Measurements from ENCODE around the gene FAM3A.

The FAM3A gene

DNA sequence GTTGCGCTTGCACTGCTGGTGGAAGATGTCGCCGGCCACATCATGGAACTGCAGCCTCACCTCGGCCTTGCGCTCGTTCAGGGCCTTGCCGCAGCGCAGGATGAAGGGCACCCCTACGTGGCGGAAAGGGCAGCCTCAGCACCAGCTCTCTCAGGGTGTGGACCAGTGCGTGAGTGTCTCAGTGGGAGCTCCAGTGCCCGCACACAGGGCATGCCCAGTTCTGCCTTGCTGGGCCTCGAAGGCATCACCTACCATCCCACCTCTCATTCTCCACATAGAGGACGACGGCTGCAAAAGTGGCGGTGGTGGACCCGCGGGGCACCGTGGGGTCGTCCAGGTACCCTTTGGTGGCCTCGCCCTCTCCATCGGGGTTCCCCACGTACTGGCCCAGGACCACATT is 16.7 kb upstream of the FAM3A start:
- no peak for DNase-seq

DNA sequence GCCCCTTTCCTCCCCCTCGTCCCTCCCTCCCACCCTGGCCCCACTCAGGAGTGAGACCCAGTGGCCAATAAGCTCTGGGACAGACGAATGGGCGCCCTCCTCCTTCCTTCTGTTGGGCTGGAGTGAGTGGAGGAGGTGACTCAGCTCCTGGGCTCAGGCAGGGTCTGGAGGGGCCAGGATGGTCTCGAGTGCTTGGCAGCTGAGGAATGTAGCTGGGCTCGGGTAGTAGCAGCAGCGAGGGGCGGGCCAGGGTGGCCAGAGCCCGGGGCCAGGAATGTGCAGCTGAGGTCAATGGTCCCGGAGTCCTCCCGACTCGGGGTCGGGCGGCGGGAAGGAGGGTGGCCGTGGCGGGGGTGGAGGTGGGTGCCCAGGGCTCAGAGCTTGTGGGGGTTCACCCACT is 15.6 kb upstream of the FAM3A start:
- peak; percentile 17 for DNase-seq

DNA sequence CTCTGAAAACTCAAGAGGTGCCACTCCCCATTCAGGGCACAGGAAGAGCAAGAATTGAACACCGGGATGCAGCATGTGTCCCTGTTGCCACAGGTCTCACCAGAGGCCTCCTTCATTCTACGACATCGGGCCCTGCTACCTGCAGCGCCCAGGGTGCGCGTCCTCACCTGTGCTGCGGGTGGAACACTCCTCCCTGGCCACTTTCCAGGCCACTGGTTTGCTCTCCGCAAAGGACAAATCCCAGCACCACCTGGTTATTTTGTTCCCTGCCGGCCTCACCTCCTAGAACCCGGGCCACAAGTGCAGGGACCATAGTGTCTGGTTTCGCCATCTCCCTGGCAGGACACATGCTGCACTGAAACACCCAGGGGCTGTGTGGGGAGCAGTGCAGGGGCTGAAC is 14.3 kb upstream of the FAM3A start:
- DNase-seq: no peak

DNA sequence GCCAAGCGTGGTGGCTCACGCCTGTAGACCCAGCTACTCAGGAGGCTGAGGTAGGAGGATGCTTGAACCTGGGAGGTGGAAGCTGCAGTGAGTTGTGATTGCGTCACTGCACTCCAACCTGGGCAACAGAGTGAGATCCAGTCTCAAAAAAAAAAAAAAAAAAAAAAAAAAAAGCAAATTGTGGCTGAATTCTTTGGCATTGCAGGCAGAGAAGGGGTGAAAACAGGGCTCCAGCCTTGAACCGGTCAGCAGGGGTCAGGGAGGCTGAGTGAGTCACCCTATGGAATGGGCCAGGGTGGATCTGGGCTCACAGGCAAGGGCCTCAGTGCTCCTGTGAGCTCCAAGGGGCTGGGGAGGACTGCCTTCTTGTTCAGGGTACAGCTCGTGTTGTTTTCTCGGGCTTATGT is 13.2 kb upstream of the FAM3A start:
- DNase-seq: no peak

DNA sequence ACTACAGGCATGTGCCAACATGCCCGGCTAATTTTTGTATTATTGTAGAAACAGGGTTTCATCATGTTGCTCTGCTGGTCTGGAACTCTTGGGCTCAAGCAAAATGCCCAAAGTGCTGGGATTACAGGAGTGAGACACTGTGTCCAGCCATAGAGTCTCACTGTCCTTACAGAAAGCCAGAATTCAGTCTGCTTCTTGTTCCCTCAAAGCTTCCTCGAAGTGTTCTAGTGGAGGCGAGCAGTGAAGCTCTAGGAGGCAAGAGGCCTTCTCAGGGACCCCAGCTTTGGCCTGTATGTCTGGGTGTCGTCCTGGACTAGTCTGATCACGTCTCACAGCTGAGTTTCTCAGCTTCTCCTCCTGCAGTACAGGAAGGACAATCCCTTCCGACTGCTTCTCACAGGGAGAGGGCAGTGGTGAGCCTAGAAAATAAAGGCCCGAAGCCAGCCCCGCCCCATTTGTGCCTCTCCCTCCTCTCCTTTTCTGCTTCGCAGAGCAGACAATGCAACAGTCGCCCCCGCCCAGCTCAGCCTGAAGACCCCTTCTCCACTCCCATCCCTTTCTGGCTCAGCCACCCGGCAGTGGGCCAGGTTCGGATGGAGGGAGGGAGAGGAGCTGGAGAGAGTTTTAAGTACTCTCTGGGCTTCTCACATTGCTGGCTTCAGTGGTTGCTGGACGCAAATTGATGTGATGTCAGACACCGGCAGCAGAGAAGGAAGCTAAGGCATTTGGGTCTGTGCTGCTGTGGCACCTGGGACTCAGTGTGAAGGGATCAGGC is 11.1 kb upstream of the FAM3A start:
- DNase-seq: peak; percentile 11

DNA sequence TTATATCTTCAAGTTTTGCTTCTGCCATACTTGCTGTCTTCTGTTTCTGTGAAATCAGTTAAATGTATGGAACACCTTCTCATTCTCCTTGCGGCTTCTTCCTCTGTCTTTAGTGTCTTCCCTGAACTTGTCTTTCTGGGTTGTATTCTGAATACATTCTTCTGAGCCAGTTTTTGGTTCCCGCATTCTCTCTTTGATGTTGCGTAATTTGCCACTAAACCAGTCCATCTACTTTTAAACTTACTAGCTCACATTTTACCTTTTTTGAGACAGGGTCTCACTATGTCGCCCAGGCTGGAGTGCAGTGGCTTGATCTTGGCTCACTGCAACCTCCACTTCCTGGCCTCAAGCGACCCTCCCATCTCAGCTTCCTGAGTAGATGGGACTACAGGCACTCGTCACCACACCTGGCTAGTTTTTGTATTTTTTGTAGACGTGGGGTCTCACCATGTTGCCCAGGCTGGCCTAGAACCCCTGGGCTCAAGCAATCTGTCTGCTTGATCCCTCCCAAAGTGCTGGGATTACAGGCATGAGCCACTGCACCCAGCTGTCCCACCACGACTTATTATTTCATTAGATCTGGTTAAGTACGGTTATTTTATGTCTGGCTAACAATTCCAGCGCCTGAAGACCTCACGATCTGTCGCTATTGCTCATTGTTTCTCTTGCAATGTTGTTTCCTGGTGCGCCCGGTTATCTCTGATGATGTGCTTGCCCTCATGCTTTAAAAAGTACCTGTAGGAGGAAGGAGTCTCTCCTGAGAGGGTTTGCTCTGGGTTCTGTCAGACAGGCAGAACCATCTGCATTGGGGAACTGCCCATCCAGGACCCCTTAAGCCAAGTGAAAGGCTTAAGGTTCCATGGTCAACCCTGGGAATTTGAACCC is 9.8 kb upstream of the FAM3A start:
- DNase-seq: no peak

DNA sequence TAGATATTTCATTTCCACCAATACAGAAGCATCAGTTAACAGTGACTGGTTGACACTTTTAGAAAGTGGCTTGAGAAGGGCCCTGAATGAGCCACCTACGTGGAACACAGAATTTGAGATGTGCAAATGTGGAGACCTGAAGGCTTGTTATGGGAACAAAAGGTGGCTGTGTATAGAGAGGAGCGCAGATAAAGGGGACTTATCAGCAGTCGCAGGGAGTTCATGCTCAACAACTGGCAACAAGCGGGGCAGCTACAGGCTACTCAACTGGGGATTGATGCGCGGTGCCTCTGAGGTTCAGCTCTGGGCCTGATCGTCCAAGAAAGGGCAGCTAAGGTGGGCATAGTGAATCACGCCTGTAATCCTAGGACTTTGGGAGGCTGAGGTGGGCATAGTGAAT is 3.4 kb upstream of the FAM3A start:
- no peak for DNase-seq

DNA sequence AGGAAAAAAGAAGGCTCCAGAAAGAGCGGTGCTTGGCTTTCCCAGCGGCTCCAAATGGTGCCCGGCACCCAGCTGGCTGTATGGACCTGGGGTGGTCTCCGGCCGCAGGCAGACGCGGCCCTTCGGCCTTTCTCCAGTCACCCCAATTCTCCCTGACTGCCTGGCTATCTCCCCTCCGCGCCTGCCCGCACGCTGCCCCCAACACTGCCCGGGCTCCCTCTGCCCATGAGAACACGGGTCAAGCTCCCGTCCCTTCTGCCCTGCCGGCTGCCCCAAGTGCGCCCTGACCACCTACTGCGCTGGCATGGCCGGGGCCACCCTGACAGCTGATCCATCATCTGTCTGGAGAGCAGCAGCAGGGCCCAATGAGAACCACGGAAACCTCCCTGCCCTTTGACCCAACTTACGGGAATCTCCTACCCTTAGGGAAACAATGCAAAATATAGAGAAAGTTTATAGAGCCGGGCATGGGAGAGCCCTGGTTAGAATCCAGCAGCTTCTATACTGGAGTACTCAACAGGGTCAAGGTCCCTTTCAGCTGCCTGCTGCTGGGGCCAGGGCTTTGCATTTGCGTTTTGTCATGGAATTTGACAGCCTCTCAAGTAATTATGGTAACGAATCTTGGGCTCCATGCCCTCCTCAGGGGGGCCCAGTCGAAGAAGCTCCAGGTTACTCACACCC is 1.2 kb upstream of the FAM3A start:
- DNase-seq: no peak

DNA sequence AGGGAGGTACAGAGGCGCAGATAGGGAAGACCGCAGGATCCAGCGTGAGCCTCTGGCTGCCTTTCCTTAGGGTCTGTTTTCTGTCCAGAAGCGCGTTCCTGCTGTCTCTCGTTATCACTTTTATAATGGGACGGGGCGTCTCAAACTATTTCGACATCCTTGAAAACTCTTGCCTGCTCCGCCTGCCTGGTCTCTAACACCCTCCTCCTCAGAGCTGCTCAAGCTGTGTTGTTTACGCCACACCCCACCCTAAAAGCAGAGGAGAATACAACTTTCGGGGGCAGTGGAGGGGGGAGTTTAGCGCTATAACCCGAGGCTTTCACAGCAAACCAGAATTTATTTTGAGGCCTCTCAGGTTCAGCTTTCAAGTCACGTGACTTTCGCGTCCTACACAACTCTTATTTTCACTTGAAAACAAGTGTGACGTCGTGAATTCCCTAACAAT is 646 bp upstream of the FAM3A start:
- no peak for DNase-seq

DNA sequence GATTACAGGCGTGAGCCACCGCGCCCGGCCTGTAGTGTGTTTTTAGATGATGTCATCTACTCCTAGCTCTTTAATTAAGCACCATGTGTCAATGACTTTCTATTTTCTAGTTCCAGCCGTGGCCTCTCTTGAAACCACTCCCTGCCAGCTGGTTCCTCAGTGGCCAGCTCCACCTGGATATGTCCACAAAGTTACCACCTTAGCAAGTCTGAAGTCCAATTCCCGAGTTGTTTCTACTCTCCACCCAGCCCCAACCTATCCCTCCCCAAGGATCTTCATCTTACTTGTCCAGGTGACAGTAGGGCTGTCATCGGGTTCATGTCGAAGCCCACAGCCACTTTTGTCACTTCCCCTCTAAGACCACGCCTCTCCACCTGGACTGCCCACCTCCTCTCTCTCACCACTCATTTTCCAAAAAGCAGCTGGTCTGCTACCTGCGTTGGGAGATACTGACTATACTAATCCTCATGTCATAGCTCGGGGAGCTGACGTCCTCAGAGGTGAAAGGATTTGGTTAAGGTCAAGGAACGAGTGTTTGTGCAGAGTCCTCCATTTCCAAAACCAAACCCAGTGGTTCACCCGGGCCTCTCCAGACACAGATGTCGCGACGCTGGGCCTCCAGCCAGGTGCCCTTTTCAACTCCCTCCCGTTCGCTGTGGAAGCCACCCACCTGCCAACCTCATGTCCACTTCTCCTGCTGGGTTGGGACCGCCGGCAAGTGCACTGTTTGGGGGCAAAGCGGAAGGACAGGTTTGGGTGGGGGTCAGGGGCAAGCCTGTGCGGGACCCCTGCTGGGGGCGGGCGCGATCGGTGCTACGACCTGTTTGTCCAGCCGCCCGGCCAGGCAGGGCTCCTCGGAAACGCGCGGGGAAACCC is 704 bp downstream of the FAM3A start:
- DNase-seq: no peak

DNA sequence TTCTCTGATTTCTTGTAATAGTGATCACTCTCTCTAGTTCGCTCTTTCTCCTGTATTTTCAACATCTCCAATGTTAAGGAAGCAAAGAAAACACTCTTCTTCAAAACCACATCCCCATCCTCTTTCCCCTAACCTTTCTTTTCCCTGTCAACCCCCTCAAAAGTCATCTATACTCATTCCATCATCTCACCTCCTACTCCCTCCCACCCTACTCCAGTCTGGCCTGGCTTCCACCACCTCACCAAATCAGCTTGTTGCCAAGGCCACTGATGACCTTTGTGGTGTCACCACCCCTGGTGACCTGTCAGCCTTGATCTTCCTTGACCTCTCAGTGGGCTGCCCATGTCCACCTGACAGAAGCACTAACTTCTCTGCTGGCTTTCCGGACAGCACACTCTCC is 2.3 kb downstream of the FAM3A start:
- no peak for DNase-seq

DNA sequence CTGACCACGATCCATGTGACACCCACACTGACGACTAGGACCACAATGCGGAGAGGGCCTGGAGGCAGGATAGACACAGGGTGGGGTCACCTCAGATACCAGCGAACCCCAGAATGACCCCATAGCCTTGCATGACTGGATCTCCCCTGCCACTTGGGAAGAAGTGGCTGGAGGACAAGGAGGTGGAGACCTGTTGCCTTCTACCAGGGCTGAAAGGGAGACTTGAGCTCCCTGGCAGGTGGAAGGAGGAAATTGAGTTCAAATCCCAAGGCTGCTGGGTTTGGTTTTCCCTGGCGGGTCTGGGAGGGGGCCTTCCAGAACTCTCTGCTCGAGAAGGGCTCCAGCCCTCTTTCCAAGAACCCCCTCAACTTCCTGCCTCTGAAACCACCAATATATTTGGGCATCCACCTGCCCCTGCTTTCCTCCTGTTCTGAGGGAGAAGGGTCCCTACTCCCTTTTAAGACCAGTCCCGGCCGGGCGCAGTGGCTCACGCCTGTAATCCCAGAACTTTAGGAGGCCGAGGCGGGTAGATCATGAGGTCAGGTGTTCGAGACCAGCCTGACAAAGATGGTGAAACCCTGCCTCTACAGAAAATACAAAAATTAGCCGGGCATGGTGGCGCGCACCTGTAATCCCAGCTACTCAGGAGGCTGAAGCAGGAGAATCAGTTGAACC is 3.0 kb downstream of the FAM3A start:
- no peak for DNase-seq

DNA sequence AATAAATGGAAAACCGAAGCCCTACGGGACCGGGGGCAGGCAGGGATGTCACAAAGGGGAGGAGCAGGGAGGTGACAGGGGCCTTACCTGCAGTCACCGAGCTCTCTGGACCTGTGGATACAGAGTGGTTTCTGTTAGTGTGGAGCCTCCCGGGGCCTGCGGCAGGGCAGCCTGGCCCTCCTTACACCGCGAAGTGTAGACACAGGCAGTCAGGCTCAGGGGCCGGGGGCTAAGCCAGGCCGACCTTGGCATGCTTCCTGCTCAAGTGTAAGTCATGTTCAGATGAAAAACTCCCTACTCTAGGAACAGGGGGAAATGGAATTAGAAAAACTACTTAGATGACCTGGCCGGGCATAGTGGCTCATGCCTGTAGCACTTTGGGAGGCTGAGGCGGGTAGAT is 4.3 kb downstream of the FAM3A start:
- no peak for DNase-seq

DNA sequence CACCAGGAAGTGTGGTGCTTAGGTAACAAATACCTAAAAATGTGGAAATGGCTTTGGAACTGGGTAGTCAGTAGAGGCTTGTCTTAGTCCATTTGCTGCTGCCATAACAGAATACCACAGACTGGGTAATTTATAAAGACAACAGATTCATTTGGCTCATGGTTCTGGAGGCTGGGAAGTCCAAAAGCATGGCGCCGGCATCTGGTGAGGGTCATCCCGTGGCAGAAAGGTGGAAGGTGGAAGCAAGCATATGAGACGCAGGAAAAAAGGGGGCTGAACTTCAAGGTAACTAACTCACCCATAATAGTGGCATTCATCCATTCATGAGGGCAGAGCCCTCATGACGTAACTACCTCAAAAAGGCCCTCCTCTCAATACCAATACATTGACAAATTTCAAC is 6.6 kb downstream of the FAM3A start:
- DNase-seq: no peak

DNA sequence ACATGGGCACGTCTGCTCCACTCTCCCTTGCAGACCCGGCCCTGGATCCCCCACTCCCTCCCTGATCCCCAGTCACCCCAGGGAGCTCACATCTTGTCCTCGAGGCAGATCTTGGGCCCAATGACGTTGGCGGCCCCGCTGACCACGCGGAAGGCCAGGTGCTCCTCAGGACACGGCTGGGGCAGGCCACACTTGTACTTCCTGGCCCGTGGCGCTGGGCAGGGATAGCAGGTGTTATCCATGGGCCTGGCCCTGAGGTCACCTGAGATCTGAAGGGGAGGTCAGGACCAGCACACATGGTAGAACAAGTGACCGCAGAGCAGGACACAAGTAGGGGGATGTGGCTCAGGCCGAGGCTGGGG is 7.7 kb downstream of the FAM3A start:
- no peak for DNase-seq

DNA sequence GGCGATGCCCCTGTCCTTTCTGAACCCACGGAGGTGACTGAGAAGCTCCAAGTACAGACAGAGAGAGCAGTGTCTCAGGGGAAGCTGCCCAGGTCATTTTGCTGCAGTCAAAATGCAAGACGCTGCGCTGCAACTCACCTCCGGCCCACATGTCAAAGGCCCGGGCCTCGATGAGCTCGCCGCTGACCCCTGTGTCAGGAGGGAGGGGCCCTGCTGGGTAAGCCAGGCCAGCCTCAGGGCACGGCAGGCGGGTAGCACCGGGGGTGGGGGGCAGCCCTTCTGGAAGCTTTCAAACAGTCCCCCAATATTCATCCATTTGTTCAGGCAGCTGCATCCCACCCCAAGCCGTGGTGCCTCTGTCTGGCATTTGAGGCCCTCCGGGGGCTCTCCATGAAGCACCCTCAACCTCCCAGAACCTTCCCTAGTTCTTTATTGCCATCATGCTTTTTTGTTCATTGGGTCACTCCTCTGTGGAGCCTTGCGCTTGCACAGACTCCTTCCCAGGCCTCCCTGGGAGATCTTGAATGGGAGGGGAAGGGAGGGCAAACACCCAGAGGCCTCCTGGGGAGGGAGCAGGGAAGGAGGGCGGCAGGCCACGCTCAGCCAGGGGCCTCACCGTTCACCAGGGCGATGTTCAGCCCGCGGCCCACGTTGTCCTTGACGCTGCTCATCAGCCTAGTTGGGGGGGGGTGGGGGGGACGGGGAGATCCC is 8.2 kb downstream of the FAM3A start:
- DNase-seq: no peak

DNA sequence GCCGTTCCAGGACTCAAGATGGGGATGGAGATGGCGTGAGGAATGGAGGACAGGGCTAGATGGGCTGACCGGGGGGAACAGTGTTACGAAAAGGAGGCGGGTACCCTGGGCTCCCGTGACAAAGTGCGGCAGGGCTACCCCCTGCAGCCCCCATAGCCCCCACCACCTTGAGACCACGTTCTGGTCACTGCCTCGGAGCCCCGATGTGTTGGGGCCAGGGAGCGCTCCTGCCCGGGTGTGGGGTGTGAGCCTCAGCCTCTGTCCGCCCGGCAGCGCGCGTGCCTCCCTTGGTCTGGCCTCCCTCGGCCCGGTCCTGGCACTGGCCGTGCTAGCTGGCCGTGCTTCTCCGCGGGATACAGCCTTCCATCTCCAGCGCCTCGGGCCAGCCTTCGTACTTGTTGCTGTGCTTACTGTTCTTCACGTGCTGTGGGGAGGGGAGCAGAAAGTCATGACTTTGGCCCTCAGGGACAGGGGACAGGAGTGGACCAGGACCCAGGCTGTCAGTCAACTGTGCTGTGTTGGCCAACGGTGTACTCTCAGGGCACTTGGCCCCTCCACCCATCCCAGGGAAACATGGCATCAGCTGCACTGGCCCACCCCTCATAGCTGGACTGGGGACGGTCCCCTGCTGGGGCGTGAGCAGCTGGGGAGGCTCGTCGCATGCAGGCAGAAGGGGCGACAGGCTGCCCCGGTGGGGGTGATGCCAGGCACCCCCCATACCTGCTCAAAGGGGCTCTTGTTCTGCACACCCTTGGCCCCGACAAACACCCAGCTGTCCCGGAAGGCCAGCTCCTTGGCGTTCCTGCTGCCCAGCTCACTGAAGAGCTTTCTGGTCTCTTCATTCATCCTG is 9.3 kb downstream of the FAM3A start:
- DNase-seq: no peak

DNA sequence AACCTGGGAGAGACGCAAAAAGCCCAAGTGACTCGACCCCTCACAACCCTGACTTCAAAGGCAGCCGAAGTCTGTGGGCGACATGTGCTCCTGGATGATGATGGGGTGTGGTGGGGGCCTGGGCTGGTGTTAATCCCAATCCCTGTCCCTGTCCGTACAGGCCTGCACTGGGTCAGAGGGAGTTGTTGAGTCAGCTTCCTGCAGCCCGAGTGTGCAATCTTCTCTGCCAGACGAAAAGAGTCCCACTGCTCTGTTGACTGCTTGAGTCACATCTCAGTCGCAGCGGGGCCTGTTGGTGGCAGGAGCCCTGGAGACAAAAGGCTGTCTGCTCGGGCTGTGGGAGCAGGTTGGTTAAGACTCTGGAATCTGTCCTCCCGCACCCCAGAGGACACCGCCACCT is 10.3 kb downstream of the FAM3A start:
- DNase-seq: no peak

DNA sequence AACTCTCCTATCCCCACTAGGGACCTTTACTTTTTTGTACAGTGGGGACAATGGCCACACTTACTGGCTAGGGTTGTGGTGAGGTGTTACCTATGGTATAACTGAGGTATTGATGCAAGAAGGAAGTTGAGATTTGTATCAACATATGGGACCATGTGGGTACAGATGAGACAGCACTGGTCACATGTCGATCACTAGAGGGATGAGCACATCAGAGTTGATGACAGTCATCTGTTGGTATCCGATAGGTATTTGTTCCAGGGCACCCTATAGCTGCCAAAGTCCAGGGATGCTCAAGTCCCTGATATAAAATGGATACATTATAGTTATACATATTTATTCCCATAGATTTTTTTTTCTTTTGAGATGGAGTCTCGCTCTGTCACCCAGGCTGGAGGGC is 13.0 kb downstream of the FAM3A start:
- DNase-seq: no peak

DNA sequence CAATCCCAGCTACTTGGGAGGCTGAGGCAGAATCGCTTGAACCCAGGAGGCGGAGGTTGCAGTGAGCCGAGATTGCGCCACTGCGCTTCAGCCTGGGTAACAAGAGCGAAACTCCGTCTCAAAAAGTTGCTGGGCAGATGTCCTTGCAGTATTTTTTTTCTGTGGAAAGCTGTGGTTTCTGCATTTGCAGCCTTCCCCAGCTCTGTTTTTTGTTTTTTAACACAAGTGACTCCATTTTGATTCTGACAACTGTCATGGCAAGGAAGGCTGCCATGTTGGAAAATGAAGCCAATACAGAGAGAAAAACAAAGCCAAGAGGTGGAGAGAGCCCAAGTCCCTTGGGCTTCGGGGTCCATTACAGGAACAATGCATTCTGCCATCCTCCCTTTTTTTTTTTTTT is 13.9 kb downstream of the FAM3A start:
- DNase-seq: no peak

All from T1000 (cell line).